Measurements from ENCODE around the gene ADCY4. TPM values are rescaled to one million over a fixed set of nuclear protein-coding genes. Genes with fewer than 3 reads are reported as not detected.

Gene ADCY4
- total and polyA plus RNA-seq, 2 of the 13 experiments (the other 11 are each of a cell fraction or from before 2014, with no cell fraction given) = 0.03 TPM; not detected in 1

DNA sequence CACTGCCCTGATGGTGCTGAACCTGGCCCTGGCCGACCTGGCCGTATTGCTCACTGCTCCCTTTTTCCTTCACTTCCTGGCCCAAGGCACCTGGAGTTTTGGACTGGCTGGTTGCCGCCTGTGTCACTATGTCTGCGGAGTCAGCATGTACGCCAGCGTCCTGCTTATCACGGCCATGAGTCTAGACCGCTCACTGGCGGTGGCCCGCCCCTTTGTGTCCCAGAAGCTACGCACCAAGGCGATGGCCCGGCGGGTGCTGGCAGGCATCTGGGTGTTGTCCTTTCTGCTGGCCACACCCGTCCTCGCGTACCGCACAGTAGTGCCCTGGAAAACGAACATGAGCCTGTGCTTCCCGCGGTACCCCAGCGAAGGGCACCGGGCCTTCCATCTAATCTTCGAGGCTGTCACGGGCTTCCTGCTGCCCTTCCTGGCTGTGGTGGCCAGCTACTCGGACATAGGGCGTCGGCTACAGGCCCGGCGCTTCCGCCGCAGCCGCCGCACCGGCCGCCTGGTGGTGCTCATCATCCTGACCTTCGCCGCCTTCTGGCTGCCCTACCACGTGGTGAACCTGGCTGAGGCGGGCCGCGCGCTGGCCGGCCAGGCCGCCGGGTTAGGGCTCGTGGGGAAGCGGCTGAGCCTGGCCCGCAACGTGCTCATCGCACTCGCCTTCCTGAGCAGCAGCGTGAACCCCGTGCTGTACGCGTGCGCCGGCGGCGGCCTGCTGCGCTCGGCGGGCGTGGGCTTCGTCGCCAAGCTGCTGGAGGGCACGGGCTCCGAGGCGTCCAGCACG is 18.9 kb downstream of the ADCY4 start (continued):
- TF ChIP-seq, protein P1, sequence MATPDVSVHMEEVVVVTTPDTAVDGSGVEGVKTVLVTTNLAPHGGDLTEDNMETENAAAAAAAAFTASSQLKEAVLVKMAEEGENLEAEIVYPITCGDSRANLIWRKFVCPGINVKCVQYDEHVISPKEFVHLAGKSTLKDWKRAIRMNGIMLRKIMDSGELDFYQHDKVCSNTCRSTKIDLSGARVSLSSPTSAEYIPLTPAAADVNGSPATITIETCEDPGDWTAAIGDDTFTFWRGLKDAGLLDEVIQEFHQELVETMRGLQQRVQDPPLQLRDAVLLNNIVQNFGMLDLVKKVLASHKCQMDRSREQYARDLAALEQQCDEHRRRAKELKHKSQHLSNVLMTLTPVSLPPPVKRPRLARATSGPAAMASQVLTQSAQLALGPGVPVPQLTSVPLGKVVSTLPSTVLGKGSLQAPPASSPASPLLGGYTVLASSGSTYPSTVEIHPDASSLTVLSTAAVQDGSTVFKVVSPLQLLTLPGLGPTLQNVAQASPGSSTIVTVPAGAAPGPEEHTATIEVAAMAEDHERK (CRISPR knock-in tag; IDR thresholded peaks at IDR 0.05; ENCODE audit: low read depth) = no peak
- no peak for TF ChIP-seq ZNF652 (CRISPR knock-in tag; IDR thresholded peaks at IDR 0.05; ENCODE audit: borderline replicate concordance, low read depth)
- TF ChIP-seq ZBTB20 (CRISPR knock-in tag; IDR thresholded peaks at IDR 0.05; ENCODE audit: borderline replicate concordance, low read depth) = peak; percentile 60; the same call in 1 of the 2 replicates
- TF ChIP-seq XRCC5 (optimal IDR thresholded peaks at IDR 0.05; ENCODE audit: low read length) = no peak
- TF ChIP-seq, protein P2, sequence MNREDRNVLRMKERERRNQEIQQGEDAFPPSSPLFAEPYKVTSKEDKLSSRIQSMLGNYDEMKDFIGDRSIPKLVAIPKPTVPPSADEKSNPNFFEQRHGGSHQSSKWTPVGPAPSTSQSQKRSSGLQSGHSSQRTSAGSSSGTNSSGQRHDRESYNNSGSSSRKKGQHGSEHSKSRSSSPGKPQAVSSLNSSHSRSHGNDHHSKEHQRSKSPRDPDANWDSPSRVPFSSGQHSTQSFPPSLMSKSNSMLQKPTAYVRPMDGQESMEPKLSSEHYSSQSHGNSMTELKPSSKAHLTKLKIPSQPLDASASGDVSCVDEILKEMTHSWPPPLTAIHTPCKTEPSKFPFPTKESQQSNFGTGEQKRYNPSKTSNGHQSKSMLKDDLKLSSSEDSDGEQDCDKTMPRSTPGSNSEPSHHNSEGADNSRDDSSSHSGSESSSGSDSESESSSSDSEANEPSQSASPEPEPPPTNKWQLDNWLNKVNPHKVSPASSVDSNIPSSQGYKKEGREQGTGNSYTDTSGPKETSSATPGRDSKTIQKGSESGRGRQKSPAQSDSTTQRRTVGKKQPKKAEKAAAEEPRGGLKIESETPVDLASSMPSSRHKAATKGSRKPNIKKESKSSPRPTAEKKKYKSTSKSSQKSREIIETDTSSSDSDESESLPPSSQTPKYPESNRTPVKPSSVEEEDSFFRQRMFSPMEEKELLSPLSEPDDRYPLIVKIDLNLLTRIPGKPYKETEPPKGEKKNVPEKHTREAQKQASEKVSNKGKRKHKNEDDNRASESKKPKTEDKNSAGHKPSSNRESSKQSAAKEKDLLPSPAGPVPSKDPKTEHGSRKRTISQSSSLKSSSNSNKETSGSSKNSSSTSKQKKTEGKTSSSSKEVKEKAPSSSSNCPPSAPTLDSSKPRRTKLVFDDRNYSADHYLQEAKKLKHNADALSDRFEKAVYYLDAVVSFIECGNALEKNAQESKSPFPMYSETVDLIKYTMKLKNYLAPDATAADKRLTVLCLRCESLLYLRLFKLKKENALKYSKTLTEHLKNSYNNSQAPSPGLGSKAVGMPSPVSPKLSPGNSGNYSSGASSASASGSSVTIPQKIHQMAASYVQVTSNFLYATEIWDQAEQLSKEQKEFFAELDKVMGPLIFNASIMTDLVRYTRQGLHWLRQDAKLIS (CRISPR knock-in tag; IDR thresholded peaks at IDR 0.05) = no peak; the same call in 1 of the 2 replicates
- TF ChIP-seq, protein P3, sequence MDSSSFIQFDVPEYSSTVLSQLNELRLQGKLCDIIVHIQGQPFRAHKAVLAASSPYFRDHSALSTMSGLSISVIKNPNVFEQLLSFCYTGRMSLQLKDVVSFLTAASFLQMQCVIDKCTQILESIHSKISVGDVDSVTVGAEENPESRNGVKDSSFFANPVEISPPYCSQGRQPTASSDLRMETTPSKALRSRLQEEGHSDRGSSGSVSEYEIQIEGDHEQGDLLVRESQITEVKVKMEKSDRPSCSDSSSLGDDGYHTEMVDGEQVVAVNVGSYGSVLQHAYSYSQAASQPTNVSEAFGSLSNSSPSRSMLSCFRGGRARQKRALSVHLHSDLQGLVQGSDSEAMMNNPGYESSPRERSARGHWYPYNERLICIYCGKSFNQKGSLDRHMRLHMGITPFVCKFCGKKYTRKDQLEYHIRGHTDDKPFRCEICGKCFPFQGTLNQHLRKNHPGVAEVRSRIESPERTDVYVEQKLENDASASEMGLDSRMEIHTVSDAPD (CRISPR knock-in tag; IDR thresholded peaks at IDR 0.05) = peak; percentile 98
- TF ChIP-seq, protein P4, sequence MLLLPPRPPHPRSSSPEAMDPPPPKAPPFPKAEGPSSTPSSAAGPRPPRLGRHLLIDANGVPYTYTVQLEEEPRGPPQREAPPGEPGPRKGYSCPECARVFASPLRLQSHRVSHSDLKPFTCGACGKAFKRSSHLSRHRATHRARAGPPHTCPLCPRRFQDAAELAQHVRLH (CRISPR knock-in tag; IDR thresholded peaks at IDR 0.05; ENCODE audit: borderline replicate concordance, low read depth) = peak; percentile 99
- peak; percentile 91 for TF ChIP-seq ZNF737 (CRISPR knock-in tag; IDR thresholded peaks at IDR 0.05; ENCODE audit: borderline replicate concordance)
- 0 out of 2 replicates have a peak, but pooled peaks have one; percentile 82 for TF ChIP-seq ZFP62 (CRISPR knock-in tag; IDR thresholded peaks at IDR 0.05)
- TF ChIP-seq, protein P5, sequence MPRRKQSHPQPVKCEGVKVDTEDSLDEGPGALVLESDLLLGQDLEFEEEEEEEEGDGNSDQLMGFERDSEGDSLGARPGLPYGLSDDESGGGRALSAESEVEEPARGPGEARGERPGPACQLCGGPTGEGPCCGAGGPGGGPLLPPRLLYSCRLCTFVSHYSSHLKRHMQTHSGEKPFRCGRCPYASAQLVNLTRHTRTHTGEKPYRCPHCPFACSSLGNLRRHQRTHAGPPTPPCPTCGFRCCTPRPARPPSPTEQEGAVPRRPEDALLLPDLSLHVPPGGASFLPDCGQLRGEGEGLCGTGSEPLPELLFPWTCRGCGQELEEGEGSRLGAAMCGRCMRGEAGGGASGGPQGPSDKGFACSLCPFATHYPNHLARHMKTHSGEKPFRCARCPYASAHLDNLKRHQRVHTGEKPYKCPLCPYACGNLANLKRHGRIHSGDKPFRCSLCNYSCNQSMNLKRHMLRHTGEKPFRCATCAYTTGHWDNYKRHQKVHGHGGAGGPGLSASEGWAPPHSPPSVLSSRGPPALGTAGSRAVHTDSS (CRISPR knock-in tag; conservative IDR thresholded peaks at IDR 0.05) = peak; percentile 90; the same call in 1 of the 2 replicates
- no peak for TF ChIP-seq TGIF2 (CRISPR knock-in tag; IDR thresholded peaks at IDR 0.05)
- peak; percentile 67 for TF ChIP-seq PHF20 (CRISPR knock-in tag; IDR thresholded peaks at IDR 0.05)
- peak; percentile 84; the same call in 1 of the 2 replicates for TF ChIP-seq DMAP1 (CRISPR knock-in tag; IDR thresholded peaks at IDR 0.05)
- TF ChIP-seq HDAC6 (IDR thresholded peaks at IDR 0.05; ENCODE audit: low read depth, low read length) = no peak
- TF ChIP-seq ESRRA (CRISPR knock-in tag; IDR thresholded peaks at IDR 0.05; ENCODE audit: low read depth) = peak; percentile 91
- TF ChIP-seq, protein P6, sequence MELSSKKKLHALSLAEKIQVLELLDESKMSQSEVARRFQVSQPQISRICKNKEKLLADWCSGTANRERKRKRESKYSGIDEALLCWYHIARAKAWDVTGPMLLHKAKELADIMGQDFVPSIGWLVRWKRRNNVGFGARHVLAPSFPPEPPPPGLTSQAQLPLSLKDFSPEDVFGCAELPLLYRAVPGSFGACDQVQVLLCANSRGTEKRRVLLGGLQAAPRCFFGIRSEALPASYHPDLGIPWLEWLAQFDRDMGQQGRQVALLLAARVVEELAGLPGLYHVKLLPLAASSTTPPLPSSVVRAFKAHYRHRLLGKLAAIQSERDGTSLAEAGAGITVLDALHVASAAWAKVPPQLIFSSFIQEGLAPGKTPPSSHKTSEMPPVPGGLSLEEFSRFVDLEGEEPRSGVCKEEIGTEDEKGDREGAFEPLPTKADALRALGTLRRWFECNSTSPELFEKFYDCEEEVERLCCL (CRISPR knock-in tag; IDR thresholded peaks at IDR 0.05; ENCODE audit: borderline replicate concordance) = 0 out of 2 replicates have a peak, but pooled peaks have one; percentile 25
- TF ChIP-seq HMGA1 (CRISPR knock-in tag; conservative IDR thresholded peaks at IDR 0.05) = no peak

Measured in HepG2 (cell line).